ENCODE data around the gene ANXA5.
"Not testable (repeated sequence)": the region's sequence is repeated elsewhere in the genome, so short reads cannot be mapped to it uniquely, and the experiment has no call there.

The ANXA5 gene

GRCh38 chr4:121696581-121697461, at the start of gene ANXA5:
Gene ANXA5 (minus strand): TSS chr4:121696980. CDS start chr4:121696589, 391 bp downstream.
- DNase-seq (ENCODE audit: low spot score), result peak; percentile 86

- DNase-seq (ENCODE audit: low spot score), result no peak
Observed at GRCh38 chr4:121742794-121743193, 46.0 kb upstream of the ANXA5 start.

GRCh38 chr4:121741751-121742150, 45.0 kb upstream of the ANXA5 start:
- no peak for DNase-seq (ENCODE audit: low spot score)

- no peak for DNase-seq (ENCODE audit: low spot score)
Observed at GRCh38 chr4:121740796-121741409, 44.1 kb upstream of the ANXA5 start.

- DNase-seq (ENCODE audit: low spot score), result no peak
Observed at GRCh38 chr4:121739575-121739974, 42.8 kb upstream of the ANXA5 start.

- no peak for DNase-seq (ENCODE audit: low spot score)
Observed at GRCh38 chr4:121738780-121739535, 42.2 kb upstream of the ANXA5 start.

GRCh38 chr4:121737846-121738554, 41.2 kb upstream of the ANXA5 start:
- no peak for DNase-seq (ENCODE audit: low spot score)

GRCh38 chr4:121736735-121737351, 40.1 kb upstream of the ANXA5 start:
- DNase-seq (ENCODE audit: low spot score), result peak; percentile 6

GRCh38 chr4:121734571-121734970, 37.8 kb upstream of the ANXA5 start:
- DNase-seq (ENCODE audit: low spot score), result no peak

GRCh38 chr4:121733942-121734341, 37.2 kb upstream of the ANXA5 start:
- no peak for DNase-seq (ENCODE audit: low spot score)

- DNase-seq (ENCODE audit: low spot score), result not testable (repeated sequence)
Observed at GRCh38 chr4:121729753-121730152, 33.0 kb upstream of the ANXA5 start.

GRCh38 chr4:121728798-121729226, 32.0 kb upstream of the ANXA5 start:
- no peak for DNase-seq (ENCODE audit: low spot score)

GRCh38 chr4:121728066-121728465, 31.3 kb upstream of the ANXA5 start:
- DNase-seq (ENCODE audit: low spot score), result no peak

GRCh38 chr4:121726642-121727268, 30.0 kb upstream of the ANXA5 start:
- peak; percentile 19 for DNase-seq (ENCODE audit: low spot score)

- no peak for DNase-seq (ENCODE audit: low spot score)
Observed at GRCh38 chr4:121724671-121725070, 27.9 kb upstream of the ANXA5 start.

GRCh38 chr4:121721700-121722099, 24.9 kb upstream of the ANXA5 start:
- DNase-seq (ENCODE audit: low spot score), result no peak

- no peak for DNase-seq (ENCODE audit: low spot score)
Observed at GRCh38 chr4:121720109-121720508, 23.3 kb upstream of the ANXA5 start.

- no peak for DNase-seq (ENCODE audit: low spot score)
Observed at GRCh38 chr4:121717680-121718237, 21.0 kb upstream of the ANXA5 start.

GRCh38 chr4:121714548-121714947, 17.8 kb upstream of the ANXA5 start:
- DNase-seq (ENCODE audit: low spot score), result no peak

GRCh38 chr4:121712783-121713182, 16.0 kb upstream of the ANXA5 start:
- DNase-seq (ENCODE audit: low spot score), result no peak

Data from putamen (tissue), 1 donor.